NCI-H187 treated with DMSO at 0.1 percent for 48 hours (cell line): ENCODE data around the gene AMIGO3.

ENCODE experiments used
- DNase-seq: peaks from one replicate; lab custom pipeline; 2025; lab: John Stamatoyannopoulos, UW

AMIGO3 gene

DNA sequence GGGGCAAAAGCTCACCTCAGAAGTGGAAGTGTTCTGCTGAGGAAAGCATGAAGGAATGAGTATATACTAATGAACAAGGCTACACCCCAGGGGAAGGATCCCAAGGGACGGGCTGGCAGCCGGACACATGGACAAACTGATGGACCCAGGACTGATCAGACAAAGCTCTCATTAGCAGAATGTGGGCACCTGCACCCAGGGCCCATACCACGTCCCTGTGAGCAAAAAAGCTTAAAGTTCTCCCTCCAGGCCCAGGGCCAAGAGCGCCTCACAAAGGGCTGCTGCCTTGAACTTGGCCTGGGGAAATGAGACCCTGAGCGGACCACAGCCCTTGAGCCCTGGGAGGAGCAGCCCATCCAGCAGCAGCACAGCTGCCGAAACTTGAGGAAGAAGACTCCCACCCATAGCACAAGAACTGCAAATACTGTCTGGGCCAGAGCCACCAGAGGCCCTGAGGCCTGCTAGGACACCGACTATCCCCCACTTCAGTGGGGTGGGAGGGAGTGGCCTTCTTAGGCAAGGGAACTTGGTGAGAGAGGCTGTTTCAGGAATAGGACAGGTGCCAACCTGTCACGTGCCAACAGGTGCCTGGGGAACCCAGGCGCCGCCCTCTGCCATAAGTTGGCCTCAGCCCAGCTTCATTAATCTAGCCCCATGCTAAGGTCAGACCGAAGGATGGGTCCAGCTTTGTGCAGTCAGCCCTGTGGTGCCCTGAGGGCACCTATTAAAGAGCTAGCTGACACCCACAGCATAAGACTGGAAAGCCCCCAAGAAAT lies 6.6 kb upstream of the AMIGO3 start:
- no peak for DNase-seq

DNA sequence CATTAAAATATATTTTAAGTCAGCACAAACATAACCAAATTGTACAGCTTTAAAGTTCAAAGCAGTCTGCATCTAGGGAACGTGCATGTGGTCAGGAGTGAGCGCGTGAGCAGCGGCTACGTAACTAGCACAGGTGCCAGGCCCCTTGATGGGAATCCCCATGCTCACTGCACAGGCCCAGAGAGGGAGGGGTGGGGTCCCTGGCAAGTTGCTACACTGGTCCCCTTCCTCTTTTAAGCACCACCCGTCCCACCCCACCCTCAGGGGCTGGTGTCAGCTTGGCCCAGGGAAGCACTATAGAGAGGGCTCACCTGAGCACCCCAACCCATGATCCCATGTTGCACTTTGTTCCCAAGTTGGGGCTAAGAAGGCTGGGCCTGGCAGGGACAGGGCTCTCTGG lies 5.1 kb upstream of the AMIGO3 start:
- DNase-seq, result no peak

DNA sequence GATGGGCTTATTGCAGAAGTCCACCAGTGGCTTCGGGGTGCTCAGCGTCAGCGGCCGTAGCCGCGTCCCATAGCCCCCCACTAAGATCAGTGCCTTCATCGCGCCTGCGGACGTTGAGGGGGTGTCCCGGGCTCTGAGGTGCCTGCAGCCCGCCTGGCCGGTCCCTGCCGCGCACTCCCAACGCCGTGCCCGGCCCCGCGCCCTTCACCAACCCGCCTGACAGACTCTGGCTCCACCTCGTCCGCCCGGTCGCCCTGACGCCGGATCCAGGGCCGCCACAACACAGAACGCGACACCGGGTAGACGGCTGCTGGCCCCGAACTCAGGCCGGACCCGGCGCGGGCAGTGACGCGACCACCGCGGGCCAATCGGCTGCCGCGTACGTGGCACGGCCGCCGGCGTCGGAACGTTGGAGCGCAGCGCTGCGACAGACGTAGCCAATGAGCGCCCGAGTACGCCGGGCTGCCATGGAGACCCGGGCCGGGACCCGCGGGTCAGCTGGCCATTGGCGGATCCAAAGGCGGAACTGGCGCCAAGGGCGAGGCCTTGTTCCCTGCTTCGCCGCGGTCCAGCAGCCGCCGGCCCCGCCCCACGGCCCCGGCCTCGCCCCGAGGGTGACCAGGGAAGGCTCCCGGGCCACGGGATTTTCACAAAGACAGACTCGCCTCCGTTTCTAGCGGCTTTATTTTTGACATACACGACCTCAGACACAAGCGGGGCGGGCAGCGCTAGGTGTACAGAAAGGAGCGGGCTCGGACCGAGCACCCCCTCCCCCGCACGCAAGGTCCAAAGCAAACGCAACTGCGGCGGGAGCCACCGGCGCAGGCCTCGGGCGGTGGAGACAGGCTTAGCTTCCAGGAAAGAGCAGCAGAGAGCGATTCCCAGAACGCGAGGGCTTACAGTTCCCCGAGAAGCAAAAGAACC lies 4.4 kb upstream of the AMIGO3 start, which contains the start of gene GMPPB:
TSS of gene GMPPB (minus strand) at position 324 of the 924 bp plus-strand sequence. CDS start at position 99, 225 bp downstream.
- DNase-seq, result peak; percentile 28

DNA sequence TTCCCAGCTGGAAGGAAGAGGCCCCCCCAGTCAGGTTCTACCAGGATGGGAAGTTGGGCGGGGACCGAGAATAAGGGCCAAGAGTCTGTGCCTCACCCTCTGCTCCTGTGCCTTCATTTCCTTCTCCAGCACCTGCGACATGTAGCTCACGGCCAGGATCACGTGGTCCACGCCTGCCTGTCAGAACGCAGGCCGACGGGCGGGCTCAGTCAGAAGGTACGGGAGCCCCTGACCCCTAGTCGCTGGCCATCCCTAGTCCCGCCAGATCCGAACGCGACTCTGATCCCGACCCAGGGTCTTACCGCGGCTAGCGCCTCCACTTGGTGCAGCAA lies 3.8 kb upstream of the AMIGO3 start:
- no peak for DNase-seq

DNA sequence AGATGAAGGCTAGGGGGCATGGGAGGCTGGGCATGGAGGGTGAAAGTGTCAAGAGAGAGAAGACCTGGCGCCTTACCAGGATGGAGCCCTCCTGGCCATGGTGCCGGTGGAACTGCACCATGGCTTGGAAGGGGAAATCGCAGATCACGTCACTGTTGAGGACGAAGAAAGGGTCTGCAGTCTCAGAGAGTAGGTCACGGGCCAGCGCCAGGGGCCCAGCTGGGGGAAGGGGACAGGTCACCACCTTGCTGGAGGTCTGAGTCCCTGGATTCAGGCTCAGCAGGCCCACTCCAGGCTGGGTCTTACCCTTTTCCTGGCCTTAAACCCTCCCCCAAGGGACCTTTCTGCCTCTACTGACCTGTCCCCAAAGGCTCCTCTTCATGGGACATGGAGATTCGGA lies 3.4 kb upstream of the AMIGO3 start:
- no peak for DNase-seq

DNA sequence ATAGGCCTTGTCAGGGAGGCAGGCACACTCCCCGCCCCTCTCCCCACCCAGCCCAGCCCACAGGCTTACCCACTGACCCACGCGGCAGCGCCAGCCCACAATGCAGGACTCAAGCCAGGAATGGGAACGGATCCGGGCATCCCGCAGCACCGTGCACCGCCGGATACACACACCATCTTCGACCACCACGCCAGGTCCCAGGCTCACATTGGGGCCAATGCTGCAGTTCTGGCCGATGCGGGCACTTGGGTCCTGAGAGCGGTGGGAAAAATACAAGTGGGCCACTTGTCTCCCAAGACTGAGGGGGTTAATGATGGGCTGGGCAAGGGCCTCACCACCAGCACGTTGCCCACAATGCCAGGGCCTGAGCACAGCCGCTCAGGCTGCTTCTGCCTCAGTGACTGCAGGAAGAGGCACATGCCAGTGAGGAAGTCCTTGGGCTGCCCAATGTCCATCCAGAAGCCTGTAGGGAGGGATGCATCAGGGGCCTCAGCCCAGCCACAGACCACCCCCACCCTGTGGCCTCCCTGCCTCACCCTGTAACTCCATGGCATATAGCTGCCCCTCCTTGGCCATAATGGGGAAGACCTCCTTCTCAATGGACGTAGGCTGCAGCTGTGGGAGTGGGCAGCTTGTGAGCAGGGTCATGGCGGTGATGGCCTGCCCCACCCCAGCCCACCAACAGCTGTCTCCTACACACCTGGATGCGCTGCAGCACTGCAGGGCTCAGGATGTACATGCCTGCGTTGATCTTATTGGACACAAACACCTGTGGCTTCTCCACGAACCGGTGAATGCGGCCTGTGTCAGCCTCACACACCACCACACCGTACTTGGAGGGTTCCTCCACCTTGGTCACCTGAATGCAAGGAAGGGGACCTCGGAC lies 2.7 kb upstream of the AMIGO3 start:
- no peak for DNase-seq

DNA sequence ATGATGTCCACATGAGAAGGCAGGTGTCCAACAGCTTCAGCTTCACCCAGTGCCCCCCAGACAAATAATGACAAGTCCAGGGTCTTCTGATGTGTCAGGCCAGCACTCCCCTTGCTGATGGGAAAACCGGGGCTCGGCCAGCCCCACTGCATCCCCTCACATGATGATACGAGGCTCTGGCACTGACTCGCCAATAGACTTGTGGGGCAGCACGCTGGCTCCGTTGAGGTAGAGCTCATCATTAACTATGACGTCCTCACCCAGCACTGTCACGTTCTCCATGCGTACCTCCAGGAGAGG lies 2.1 kb upstream of the AMIGO3 start:
- no peak for DNase-seq

DNA sequence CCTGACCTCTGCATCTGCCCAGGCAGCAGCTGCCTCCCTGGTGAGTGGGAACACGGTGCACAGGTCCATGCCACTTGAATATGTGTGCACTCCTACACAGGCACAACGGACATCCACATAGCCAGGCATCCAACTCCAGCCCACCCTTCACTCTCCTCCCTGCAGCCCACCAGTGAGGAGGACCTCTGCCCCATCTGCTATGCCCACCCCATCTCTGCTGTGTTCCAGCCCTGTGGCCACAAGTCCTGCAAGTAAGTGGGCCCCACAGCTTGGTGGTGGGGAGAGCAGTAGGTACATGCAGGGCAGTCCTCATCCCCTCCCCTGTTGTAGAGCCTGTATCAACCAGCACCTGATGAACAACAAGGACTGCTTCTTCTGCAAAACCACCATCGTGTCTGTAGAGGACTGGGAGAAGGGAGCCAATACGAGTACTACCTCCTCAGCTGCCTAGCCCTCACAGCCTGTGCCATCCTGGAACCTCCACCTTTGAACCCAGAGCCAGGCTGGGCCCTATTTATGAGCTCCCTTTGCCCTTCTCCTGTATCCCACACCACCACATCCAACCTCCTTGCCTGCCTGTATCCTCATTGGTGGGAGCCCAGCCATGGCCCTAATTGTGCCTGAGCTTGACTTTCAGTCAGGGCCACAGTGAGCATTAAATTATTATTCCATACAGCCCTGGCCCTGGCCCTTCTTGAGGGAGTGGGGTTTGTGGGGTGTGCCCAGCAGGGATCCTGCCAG lies 1.5 kb upstream of the AMIGO3 start:
- no peak for DNase-seq

DNA sequence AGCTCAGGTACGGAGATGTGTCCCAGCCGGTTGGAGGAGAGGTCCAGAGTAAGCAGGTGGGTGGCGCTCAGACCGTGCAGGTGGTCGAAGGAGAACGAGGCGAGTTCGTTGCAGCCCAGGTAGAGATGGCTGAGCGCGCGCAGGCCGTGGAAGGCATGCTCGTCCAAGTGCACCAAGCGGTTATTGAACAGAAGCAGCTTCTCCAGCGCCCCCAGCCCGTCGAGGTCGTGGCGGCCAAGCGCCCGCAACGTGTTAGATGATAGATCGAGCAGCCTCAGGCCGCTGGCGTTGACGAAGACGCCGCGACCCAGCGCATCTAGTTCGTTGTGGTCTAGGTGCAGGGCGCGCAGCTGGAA lies 648 bp downstream of the AMIGO3 start:
- no peak for DNase-seq

DNA sequence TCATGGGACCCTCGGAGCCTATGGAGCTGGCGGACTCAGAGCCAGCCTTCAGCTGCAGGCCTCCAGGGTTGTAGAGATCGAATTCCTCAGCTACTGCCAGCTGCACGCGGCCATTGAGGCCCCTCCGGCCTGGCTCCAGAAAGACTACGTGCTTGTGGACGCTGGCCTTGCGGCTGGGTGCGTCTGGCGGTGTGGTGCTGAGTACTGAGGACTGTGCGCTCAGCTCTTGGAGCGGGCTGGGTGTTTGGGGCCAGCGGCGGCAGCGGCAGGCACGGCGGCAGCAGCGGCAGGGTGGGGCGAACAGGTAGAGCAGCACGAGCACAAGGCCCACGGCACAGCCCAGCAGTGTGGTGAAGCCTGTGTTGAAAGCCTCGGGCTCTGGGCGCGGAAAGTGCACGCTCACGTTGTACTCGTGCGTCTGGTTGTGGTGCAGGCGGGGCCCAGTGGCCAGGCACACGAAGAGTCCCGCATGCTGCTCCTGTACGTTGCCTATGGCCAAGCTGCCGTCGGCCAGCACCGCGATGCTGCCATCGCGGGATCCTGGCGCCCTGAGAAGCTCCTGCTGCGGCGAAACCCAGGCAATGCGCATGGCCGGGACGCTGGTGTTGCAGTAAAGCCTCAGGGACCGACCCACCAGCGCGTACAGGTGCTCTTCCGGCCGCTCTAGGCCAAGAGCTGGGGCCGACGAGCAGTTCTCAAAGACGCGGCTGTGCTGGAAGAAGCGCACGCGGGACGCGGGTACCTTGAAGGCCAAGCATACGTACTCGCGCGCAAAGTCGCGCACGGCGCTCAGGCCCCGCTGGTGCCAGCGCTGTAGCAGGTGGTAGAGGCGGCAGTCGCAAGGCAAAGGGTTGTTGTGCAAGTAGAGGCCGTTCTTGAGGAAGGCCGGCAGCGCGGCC lies 1.3 kb downstream of the AMIGO3 start:
- DNase-seq, result no peak

DNA sequence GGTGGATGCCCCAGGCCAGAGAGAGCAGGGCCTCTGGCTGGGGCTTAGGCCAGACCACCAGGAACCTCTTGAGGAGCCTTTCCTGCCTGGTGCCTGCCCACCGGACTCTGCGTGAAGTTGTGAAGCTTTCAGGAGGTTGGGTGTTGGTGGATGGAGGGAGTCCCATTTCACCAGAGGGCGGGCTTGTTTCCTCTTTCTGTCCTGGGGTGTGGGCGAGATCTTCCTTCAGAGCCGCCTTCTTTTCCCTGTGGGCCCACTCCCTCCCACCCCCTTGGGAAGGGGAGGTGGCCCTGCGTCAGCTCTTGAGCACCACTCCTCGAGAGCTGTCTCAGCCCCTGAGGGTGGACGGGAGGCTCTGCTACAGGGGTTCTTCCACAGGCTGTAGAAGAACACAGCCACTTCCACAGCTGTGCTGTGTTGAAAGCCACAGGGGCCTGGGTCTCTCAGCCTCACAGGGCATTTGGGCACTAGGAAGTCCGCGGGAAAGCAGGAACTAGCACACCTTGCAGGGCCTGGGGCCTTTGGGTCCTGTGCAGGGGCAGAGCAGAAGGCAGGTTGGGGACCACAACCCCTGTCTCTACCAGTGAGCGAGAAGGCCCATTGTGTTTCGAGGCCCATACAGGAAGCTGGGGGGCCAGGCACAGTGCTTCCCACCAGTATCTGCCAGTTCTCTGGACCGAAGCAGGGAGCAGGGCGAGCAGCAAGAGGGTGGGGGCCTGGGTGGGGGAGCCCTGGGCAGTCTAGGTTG lies 2.1 kb downstream of the AMIGO3 start:
- DNase-seq, result no peak

DNA sequence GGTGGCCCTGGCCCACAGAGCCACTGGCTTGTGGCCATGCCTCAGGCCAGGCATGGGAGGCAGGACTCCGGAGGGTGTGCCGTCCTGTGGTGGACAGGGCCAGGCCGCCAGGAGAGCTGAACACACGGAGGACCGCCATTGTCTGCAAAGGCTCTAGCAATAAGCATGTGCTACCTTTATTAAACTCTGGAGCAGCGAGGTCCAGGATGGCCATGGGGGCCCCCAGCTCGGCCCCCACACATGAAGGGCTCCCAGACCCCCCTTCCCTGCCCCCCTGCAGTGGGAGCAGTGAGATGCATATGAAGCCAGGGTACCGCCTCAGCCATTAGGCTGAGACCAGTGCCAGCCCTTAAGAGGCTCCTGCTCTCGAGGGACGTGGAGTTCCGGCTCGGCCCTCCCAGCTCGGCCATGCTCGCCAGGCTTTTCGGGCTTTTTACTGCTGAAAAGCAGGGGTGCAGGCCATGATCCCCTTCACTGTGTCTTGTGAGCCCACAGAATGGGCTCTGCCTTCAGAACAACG lies 2.7 kb downstream of the AMIGO3 start:
- no peak for DNase-seq

DNA sequence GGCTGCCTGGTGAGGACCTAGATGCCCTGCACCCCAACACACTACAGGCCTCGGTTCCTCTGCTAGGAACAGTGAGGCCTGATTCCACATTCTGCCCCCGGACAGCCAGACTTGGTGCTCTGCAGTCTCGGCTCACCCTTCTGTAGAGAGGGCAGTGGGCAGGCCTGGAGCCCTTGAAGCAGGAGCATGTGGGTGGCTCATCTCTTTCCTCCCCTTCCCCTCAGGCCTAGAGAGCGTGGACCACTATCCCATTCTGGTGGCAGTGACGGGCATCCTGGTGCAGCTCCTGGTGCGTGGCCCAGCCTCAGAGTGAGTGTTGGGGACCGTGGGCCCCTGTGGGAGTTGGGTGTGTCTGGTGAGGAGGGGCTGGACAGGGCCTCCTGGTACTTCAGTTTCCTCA lies 3.3 kb downstream of the AMIGO3 start:
- DNase-seq, result no peak

DNA sequence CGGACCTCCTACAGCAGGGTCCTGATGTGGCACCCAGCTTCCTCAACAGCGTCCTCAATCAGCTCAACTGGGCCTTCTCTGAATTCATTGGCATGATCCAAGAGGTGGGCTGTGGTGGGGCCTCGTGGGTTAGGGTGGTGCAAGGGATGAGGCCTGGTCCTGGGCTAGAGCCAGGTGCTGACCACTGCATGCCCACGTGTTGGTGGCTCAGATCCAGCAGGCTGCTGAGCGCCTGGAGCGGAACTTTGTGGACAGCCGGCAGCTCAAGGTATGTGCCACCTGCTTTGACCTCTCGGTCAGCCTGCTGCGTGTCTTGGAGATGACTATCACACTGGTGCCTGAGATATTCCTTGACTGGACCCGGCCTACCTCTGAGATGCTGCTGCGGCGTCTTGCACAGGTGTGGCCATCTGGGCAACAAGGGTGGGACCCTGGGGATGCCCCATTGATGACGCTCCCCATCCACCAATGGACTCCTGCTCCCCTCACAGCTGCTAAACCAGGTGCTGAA lies 3.8 kb downstream of the AMIGO3 start:
- no peak for DNase-seq

DNA sequence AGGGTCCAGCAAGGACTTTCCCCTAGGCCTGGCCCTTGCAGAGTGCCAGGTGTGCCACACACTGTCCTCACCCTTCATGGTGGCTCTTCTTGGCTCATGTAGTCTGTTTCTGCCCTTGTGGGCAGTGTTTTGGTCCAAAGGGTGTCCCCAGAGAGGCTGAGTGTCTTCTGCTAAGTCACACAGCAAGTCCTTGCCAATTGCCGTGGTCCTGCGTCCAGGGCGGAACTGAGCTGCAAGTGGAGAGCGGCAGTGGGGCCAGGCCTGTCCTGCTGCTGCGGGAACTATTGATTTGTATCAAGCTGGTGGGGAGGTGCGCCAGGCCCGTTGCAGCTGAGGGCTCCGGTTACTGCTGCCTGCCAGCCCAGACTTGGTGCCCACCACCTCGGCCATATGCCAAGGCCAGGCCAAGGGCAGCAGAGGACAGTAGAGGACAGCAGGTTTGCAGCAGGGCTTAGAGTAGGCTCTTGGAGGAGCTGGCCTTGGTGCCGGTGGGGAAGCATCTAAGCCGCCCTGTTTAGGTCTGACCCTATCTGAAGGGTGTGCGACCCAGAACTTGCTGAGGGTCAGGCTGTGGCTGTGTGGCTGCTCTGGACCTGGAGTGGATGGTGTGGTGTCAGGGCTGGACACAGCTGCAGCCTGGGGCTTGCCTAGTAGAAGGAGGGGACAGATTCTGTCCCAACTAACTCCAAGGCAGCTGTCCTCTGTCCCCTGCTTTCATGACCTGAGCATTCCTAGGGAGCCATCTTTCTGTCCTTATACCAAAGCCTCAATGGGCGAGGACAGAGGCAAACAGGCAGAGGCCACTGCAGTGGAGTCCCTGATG lies 4.5 kb downstream of the AMIGO3 start:
- DNase-seq, result no peak

DNA sequence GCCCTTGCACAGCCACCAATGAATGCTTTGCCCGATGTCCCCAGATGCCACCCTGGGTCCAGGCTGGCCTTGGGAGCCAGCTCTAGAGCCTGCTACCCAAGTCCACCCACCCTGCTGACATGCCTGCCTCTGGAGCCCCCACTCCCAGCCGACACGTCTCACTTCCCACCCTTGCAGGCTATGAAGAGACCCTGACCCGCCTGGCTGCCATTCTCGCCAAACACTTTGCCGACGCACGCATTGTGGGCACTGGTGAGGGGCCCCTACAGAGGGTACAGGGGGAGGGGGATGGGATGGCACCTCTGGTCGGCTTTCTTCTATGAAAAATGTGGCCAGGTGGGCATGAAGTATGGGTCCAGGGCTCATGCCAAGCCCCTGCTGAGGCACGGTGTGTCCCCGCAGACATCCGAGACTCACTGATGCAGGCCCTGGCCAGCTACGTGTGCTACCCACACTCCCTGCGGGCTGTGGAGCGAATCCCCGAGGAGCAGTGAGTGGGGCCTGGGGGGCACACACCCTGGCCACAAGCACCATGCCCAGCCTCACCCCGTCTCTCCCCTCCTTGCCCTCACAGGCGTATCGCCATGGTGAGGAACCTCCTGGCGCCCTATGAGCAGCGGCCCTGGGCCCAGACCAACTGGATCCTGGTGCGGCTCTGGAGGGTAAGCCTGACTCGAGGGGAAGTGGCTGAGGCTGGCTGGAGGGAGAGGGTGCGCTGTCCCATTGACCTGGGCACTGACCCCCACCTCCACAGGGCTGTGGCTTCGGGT lies 6.0 kb downstream of the AMIGO3 start:
- no peak for DNase-seq

DNA sequence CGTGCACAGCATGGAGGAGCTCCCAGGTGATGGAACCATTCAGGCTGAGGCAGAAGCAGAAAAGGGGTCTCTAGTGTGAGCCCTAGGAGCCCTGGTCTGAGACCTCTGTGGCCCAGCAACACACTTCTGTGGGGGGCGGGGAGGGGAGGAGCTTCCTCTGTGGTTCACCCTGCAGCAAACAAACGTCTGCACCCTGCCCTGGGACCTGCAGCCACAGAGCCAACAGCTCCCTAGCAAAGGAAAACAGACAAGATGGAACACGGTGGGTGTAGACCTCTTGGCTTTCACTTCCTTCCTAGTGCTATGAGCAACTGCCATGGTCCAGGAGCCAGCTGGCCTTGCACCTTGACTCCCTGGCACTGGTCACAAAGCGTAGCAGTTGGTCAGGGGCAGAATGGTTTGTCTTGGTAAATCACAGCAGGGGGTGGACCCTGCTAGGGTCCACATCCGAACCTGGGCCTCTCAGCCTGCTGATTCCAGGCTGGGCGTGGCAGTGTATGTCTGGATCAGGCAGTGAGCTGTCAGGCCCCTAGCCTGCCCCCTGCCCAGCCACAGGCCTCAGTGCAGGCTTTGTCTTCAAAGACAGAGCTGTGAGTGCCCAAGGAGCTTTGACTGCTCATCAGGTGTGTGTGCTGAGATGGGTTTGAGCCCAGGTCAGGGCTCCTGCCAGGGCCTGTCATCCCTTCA lies 6.7 kb downstream of the AMIGO3 start:
- no peak for DNase-seq
